ENCODE data around the gene SDK1.

Gene SDK1

DNA sequence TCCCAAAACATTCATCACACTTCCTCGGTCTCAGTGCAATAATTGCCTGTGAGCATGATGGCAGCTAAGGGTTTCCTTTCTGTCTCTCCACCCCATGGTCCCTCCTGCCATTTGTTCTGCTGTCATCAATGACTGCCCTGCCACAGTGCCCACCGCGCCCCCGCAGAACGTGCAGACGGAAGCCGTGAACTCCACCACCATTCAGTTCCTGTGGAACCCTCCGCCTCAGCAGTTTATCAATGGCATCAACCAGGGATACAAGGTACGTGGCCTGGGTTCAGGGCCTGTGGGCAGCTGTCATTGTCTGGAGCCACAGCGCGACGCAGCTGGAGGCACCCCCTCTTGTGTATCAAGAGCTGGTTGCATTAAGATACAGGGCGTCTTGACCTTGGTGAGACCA lies 748.1 kb downstream of the SDK1 start:
- no peak overlapping the region for H3K4me3 ChIP-seq (ENCODE audit: low read depth, low read length)
- TF ChIP-seq, protein P1, sequence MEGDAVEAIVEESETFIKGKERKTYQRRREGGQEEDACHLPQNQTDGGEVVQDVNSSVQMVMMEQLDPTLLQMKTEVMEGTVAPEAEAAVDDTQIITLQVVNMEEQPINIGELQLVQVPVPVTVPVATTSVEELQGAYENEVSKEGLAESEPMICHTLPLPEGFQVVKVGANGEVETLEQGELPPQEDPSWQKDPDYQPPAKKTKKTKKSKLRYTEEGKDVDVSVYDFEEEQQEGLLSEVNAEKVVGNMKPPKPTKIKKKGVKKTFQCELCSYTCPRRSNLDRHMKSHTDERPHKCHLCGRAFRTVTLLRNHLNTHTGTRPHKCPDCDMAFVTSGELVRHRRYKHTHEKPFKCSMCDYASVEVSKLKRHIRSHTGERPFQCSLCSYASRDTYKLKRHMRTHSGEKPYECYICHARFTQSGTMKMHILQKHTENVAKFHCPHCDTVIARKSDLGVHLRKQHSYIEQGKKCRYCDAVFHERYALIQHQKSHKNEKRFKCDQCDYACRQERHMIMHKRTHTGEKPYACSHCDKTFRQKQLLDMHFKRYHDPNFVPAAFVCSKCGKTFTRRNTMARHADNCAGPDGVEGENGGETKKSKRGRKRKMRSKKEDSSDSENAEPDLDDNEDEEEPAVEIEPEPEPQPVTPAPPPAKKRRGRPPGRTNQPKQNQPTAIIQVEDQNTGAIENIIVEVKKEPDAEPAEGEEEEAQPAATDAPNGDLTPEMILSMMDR (IDR thresholded peaks at IDR 0.05; ENCODE audit: low read depth, low read length, missing control alignments), result no peak
- DNase-seq (ENCODE audit: low read depth), result no peak

DNA sequence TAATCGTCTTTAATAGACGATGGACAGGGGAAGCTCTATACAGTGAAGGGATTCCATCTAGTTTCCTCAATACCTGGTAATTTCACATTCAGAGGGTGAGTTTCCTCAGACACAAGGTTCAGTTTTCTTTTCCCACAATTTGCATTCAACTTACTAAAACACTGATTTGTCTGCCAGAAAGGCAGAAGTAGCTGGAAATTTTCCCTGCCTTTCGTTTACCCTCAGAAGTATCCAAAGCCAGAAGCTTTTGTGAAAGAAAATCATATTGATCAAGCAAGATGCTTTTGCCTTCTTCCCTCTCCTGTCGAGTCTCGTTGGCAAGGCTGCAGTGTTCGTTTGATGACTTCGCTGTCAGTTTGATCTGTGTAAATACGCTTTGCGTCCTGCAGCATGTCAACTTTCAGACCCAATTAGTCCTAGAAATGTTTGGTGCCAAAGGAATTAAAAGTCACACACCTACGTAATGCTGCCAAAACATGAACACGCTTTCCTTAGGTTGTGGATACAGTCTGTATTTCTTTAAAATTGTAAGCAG lies 749.1 kb downstream of the SDK1 start:
- TF ChIP-seq, protein P1 (IDR thresholded peaks at IDR 0.05; ENCODE audit: low read depth, low read length, missing control alignments), result no peak
- H3K4me3 ChIP-seq (ENCODE audit: low read depth, low read length), result no peak overlapping the region
- DNase-seq (ENCODE audit: low read depth), result no peak

DNA sequence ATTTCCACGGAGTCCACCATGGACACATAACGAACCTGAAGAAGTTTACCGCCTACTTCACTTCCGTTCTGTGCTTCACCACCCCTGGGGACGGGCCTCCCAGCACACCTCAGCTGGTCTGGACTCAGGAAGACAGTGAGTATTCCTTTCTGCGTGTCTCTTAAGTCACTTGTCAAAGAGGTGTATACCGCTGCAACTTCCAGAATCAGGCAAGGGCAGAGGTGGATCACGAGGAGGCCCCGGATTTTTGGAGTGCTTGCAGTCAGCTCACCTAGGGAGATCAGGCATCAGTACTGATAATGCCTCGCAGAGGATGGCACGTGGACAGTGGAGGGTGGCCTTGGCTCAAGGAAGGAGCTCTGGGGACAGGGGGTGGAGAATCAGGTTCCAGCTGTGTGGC lies 750.6 kb downstream of the SDK1 start:
- TF ChIP-seq, protein P1 (IDR thresholded peaks at IDR 0.05; ENCODE audit: low read depth, low read length, missing control alignments), result no peak
- H3K4me3 ChIP-seq (ENCODE audit: low read depth, low read length), result no peak overlapping the region
- no peak for DNase-seq (ENCODE audit: low read depth)

DNA sequence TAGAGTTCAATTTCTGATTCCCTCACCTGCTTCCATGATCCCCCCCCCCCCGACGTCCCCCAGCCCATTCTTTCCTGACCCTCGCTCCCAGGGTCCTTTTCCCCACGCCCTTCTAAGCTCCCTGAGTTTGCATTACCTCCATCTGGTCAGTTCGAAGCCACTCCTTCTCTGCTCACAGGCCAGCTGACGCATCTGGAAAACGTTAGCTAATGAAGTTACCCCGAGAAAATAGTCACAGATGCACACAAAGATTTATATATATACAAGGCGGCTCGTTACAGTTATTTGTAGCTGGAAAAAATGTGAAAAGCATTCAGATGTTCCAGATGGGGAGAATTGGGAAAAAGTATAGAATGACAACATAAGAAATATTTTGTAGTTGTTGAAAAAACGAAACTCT lies 751.1 kb downstream of the SDK1 start:
- H3K4me3 ChIP-seq (ENCODE audit: low read depth, low read length), result no peak overlapping the region
- TF ChIP-seq, protein P1 (IDR thresholded peaks at IDR 0.05; ENCODE audit: low read depth, low read length, missing control alignments), result no peak
- no peak for DNase-seq (ENCODE audit: low read depth)

DNA sequence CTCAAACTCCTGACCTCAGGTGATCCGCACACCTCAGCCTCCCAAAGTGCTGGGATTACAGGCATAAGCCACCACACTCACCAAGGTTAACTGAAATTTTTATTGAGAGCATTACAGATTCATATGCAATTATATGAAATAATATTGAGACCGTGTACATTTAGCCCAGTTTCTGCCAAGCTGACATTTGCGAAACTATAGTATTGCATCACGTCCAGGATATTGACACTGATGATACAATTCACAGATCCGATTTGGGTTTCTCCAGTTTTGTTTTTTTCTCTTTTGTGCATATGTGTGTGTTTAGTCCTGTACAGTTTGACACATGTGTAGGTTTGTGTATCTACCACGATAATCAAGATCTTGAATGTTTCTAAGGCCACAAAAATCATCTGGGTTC lies 753.1 kb downstream of the SDK1 start:
- no peak overlapping the region for H3K4me3 ChIP-seq (ENCODE audit: low read depth, low read length)
- TF ChIP-seq, protein P1 (IDR thresholded peaks at IDR 0.05; ENCODE audit: low read depth, low read length, missing control alignments), result no peak
- no peak for DNase-seq (ENCODE audit: low read depth)

DNA sequence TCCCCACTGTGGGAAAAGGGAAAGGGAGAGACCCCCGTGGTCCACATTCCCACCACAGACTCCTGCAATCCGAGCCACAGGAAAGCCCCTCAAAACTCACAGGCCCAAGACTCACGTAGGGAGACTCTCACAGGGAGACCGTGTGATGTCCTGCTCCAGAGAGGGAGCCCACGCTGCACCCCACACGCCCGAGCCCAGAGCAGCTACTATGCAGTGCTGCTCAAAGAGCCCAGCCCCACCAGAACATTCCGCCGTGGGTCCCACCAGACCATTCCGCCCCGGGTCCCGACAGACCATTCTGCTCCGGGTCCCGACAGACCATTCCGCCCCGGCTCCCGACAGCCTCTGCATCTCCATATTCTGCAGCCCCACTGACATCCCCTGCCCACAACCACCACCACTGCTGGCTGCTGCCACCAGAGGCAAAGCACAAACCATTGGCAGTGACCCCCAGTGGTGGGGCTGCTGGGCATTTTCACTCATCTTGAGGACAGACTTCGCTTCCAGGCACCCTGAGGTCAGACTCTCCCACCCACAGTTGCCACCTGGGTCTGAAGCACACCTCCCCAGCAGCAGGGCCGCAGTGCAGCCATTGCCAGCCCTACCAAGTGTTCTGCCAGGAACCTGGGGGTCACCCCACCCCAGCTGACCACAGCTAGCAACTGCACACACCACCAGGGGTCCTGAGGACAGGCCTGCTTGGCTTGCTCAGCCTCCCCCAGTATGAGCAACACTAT lies 755.7 kb downstream of the SDK1 start:
- TF ChIP-seq, protein P1 (IDR thresholded peaks at IDR 0.05; ENCODE audit: low read depth, low read length, missing control alignments), result no peak
- DNase-seq (ENCODE audit: low read depth), result no peak
- no peak overlapping the region for H3K4me3 ChIP-seq (ENCODE audit: low read depth, low read length)

DNA sequence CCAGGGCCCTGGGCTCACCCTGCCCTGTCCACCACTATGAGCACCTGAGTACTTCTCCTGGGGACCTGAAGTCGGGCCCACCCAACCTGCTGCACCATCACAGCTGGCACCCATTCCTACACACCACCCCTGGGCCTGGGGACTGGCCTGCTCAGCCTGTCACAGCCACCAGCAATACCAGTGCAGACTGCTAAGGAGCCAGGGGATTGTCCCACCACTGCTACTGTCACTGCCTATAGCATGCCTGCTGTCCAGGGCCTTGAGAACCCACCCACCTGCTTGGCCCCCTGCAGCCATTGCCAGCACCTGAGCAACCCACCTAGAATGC lies 756.2 kb downstream of the SDK1 start:
- no peak overlapping the region for H3K4me3 ChIP-seq (ENCODE audit: low read depth, low read length)
- TF ChIP-seq, protein P1 (IDR thresholded peaks at IDR 0.05; ENCODE audit: low read depth, low read length, missing control alignments), result no peak
- DNase-seq (ENCODE audit: low read depth), result no peak
